SU-DHL-6 (cell line): ENCODE results near the gene CALN1.

Experiments used
- H2AFZ ChIP-seq: fragments of 200-600 bp; sonication (generic); 2 replicates; pipeline ENCODE4 v1.6.1; 2014; ENCODE audit warnings: low read depth, mild to moderate bottlenecking, moderate library complexity, mixed read lengths, antibody characterized with exemption, low read length; ENCODE audit not compliant: severe bottlenecking
- H3F3A ChIP-seq: fragments of 200-600 bp; shearing (Covaris generic); 2 replicates; pipeline ENCODE4 v1.6.0; 2016; ENCODE audit warnings: antibody characterized with exemption, mild to moderate bottlenecking; ENCODE audit not compliant: insufficient read depth
- H3K27ac ChIP-seq: fragments of 200-600 bp; sonication (generic); 2 replicates; pipeline ENCODE4 v1.5.1; 2016; ENCODE audit warnings: low read depth, mild to moderate bottlenecking, low read length, moderate library complexity, mixed read lengths
- H3K27me3 ChIP-seq: fragments of 200-600 bp; sonication (generic), shearing (Covaris generic); 2 replicates; pipeline ENCODE4 v1.6.0; 2014; ENCODE audit warnings: mild to moderate bottlenecking, low read length
- H3K36me3 ChIP-seq: fragments of 200-600 bp; sonication (generic); 2 replicates; pipeline ENCODE4 v1.6.1; 2014; ENCODE audit warnings: mild to moderate bottlenecking, low read length, mixed read lengths
- H3K4me2 ChIP-seq: fragments of 300-600, 200-600 bp; shearing (Covaris generic), sonication (generic); 2 replicates; pipeline ENCODE4 v1.6.0; 2014; ENCODE audit warnings: low read length, low read depth, mild to moderate bottlenecking; ENCODE audit not compliant: poor library complexity, severe bottlenecking
- H3K4me3 ChIP-seq: fragments of 200-600 bp; sonication (generic); 2 replicates; pipeline ENCODE4 v1.5.1; 2014; ENCODE audit warnings: antibody characterized with exemption, low read length, mild to moderate bottlenecking, mixed read lengths; ENCODE audit not compliant: insufficient read depth, poor library complexity, severe bottlenecking
- H3K79me2 ChIP-seq: fragments of 200-600 bp; sonication (generic); 2 replicates; pipeline ENCODE4 v1.6.1; 2014; ENCODE audit warnings: mild to moderate bottlenecking, low read length, moderate library complexity; ENCODE audit not compliant: insufficient read depth
- H3K9ac ChIP-seq: fragments of 200-600 bp; sonication (generic); 2 replicates; pipeline ENCODE4 v1.7.0; 2014; ENCODE audit warnings: mild to moderate bottlenecking, low read length
- H3K9me2 ChIP-seq: fragments of 200-600 bp; sonication (generic); replicated peaks from 2 replicates; pipeline ENCODE4 v1.6.1; 2014; ENCODE audit warnings: low read length; ENCODE audit not compliant: insufficient read depth
- H3K9me3 ChIP-seq: fragments of 200-600 bp; sonication (generic); 2 replicates; pipeline ENCODE4 v1.6.1; 2014; ENCODE audit warnings: low read length, mixed read lengths; ENCODE audit not compliant: insufficient read depth
- H4K20me1 ChIP-seq: fragments of 200-600 bp; sonication (generic); 2 replicates; pipeline ENCODE4 v1.6.1; 2014; ENCODE audit warnings: low read depth, mild to moderate bottlenecking, antibody characterized with exemption, low read length, moderate library complexity, mixed read lengths
- EZH2phosphoT487 ChIP-seq: fragments of 200-600 bp; sonication (generic), shearing (Covaris generic); conservative IDR thresholded peaks from 2 replicates; pipeline ENCODE4 v1.6.1; 2018; ENCODE audit warnings: mild to moderate bottlenecking, antibody characterized with exemption, low read length, moderate library complexity, mixed read lengths
- TF ChIP-seq, protein P1 (sequence below): fragments of 200-600 bp; sonication (generic); IDR thresholded peaks from one replicate; pipeline ENCODE4 v1.5.1; 2017; ENCODE audit warnings: antibody characterized with exemption, mild to moderate bottlenecking, low read length, moderate library complexity; ENCODE audit not compliant: insufficient read depth, poor library complexity, severe bottlenecking

CALN1 gene

DNA sequence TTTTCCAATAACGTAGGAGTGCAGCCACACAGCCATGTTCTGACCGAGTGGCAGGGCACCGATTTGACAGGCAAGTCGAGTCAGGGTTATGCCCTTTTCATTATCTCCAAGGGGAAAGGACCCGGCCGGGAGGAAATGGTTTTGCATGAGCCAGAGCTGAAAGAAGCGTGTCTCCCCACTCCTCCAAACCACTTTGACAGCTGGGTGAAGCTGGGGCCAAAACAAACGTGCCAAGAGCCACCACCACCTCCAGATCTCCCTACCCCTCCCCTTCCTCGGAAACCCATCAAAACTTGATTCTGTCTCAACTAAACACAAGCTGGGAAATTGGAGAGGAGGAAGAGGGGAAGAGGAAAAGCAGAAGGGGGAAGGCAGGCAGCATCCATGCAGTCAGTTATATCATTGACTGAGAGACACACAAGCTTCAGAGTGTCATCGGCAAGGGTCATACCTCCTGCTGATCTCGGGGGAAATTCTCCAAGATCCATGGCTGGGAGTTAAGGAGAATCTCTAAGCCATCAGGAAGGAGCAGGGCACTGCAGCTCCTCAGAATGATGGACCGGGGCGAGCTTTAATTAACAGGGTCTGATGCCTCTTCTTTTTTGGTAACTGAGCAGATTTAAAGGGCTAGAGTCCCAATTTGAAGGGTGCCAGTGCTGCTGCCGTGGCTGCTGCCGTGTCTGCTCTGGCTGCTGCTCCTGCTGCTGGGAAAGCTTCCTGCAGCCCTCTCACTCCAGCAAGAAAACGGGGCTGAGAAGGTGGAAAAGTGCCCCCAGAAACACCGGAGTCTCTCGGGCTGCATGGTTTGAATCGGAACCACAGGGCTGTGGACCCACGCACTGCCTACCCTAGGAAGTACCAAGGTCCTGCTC, 34.7 kb upstream of the CALN1 start:
- Histone ChIP-seq H4K20me1 (no peaks in the 10 kb centered on the region), H3K9me3 (no peaks in the 10 kb centered on the region), H3K9me2 (no peaks in the 10 kb centered on the region), H3F3A (no peaks in the 10 kb centered on the region), H3K4me2 (no peak overlapping the region), H2AFZ (no peak overlapping the region), H3K9ac (no peak overlapping the region), H3K27me3 (no peaks in the 10 kb centered on the region), H3K27ac (no peak overlapping the region), H3K79me2 (no peaks in the 10 kb centered on the region), H3K36me3 (no peaks in the 10 kb centered on the region), H3K4me3 (no peak overlapping the region)
- TF ChIP-seq, protein P1, sequence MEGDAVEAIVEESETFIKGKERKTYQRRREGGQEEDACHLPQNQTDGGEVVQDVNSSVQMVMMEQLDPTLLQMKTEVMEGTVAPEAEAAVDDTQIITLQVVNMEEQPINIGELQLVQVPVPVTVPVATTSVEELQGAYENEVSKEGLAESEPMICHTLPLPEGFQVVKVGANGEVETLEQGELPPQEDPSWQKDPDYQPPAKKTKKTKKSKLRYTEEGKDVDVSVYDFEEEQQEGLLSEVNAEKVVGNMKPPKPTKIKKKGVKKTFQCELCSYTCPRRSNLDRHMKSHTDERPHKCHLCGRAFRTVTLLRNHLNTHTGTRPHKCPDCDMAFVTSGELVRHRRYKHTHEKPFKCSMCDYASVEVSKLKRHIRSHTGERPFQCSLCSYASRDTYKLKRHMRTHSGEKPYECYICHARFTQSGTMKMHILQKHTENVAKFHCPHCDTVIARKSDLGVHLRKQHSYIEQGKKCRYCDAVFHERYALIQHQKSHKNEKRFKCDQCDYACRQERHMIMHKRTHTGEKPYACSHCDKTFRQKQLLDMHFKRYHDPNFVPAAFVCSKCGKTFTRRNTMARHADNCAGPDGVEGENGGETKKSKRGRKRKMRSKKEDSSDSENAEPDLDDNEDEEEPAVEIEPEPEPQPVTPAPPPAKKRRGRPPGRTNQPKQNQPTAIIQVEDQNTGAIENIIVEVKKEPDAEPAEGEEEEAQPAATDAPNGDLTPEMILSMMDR, result no peak

- H3K27me3 ChIP-seq, result no peaks in the 10 kb centered on the region
- H3F3A ChIP-seq, result no peaks in the 10 kb centered on the region
- no peak overlapping the region for H3K4me2 ChIP-seq
- TF ChIP-seq, protein P1, result no peak
- no peak for TF ChIP-seq EZH2phosphoT487
- H3K4me3 ChIP-seq, result no peak overlapping the region
- H3K36me3 ChIP-seq, result no peaks in the 10 kb centered on the region
- H3K9me3 ChIP-seq, result no peaks in the 10 kb centered on the region
- no peak overlapping the region for H3K9ac ChIP-seq
- H3K27ac ChIP-seq, result no peak overlapping the region
- H4K20me1 ChIP-seq, result no peaks in the 10 kb centered on the region
- no peaks in the 10 kb centered on the region for H3K9me2 ChIP-seq
- no peak overlapping the region for H2AFZ ChIP-seq
- no peaks in the 10 kb centered on the region for H3K79me2 ChIP-seq
Observed at GRCh38 chr7:72446131-72446530, 34.0 kb upstream of the CALN1 start.

DNA sequence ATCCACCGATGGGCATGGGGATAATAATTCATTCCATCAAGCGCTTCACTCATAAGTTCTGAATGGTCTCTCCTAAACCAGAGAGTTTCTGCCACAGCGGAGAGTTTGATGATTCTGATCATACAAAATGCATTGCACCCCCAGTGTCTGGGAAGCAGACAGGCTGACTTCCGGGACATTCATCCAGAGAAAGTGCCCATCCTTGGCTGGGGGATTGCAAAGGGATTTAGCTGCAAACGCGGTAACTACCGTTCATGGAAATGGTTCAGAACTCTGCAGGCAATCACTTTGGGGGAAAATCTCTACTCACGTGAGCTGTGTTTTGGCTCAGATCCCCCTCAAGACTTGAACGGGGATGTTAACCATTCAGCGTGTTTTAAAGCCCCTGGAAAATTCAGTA, 33.4 kb upstream of the CALN1 start:
- Histone ChIP-seq H3K27me3 (no peaks in the 10 kb centered on the region), H3K36me3 (no peaks in the 10 kb centered on the region), H3K4me3 (no peak overlapping the region), H3K9ac (no peak overlapping the region), H3K4me2 (no peak overlapping the region), H4K20me1 (no peaks in the 10 kb centered on the region), H3K79me2 (no peaks in the 10 kb centered on the region), H3K9me3 (no peaks in the 10 kb centered on the region), H3K27ac (no peak overlapping the region), H3K9me2 (no peaks in the 10 kb centered on the region), H3F3A (no peaks in the 10 kb centered on the region), H2AFZ (no peak overlapping the region)
- TF ChIP-seq EZH2phosphoT487, result no peak
- TF ChIP-seq, protein P1, result no peak
